ENCODE data around the gene FLNA. TPM values are rescaled to one million over a fixed set of nuclear protein-coding genes. Genes with fewer than 3 reads are reported as not detected.

The FLNA gene
- total RNA-seq, 1 experiment from 2014 or later = 811 TPM

GRCh38 chrX:154365052-154365600 lies 9.3 kb downstream of the FLNA start:
- no peak for DNase-seq (ENCODE audit: low spot score)
- in situ Hi-C loops (cut with HindIII; ENCODE audit: low sequenced_read_pairs) = no loop called here

- in situ Hi-C loops (cut with HindIII; ENCODE audit: low sequenced_read_pairs) = no loop called here
- DNase-seq (ENCODE audit: low spot score) = no peak
These were observed 10.6 kb downstream of the FLNA start for GRCh38 chrX:154363706-154364439.

- in situ Hi-C loops (cut with HindIII; ENCODE audit: low sequenced_read_pairs) = no loop called here
- DNase-seq (ENCODE audit: low spot score) = no peak
These were observed 12.2 kb downstream of the FLNA start for GRCh38 chrX:154362085-154362742.

- in situ Hi-C loops (cut with HindIII; ENCODE audit: low sequenced_read_pairs) = no loop called here
These were observed 14.2 kb downstream of the FLNA start for GRCh38 chrX:154360155-154360713.

GRCh38 chrX:154359362-154360154 lies 14.9 kb downstream of the FLNA start:
- in situ Hi-C loops (cut with HindIII; ENCODE audit: low sequenced_read_pairs) = no loop called here

More at GRCh38 chrX:154360155-154360713, 14.2 kb downstream of the FLNA start:
- no peak for DNase-seq (ENCODE audit: low spot score)

GRCh38 chrX:154358829-154359228 lies 15.6 kb downstream of the FLNA start:
- in situ Hi-C loops (cut with HindIII; ENCODE audit: low sequenced_read_pairs) = no loop called here

More at GRCh38 chrX:154359362-154360154, 14.9 kb downstream of the FLNA start:
- DNase-seq (ENCODE audit: low spot score) = no peak

GRCh38 chrX:154358011-154358410 lies 16.4 kb downstream of the FLNA start:
- in situ Hi-C loops (cut with HindIII; ENCODE audit: low sequenced_read_pairs) = no loop called here
- DNase-seq (ENCODE audit: low spot score) = no peak

More at GRCh38 chrX:154358829-154359228, 15.6 kb downstream of the FLNA start:
- no peak for DNase-seq (ENCODE audit: low spot score)

GRCh38 chrX:154357205-154357604 lies 17.2 kb downstream of the FLNA start:
- in situ Hi-C loops (cut with HindIII; ENCODE audit: low sequenced_read_pairs) = no loop called here
- no peak for DNase-seq (ENCODE audit: low spot score)

GRCh38 chrX:154356596-154356995 lies 17.8 kb downstream of the FLNA start:
- DNase-seq (ENCODE audit: low spot score) = no peak
- in situ Hi-C loops (cut with HindIII; ENCODE audit: low sequenced_read_pairs) = no loop called here

GRCh38 chrX:154355776-154356140 lies 18.7 kb downstream of the FLNA start:
- in situ Hi-C loops (cut with HindIII; ENCODE audit: low sequenced_read_pairs) = no loop called here
- no peak for DNase-seq (ENCODE audit: low spot score)

- in situ Hi-C loops (cut with HindIII; ENCODE audit: low sequenced_read_pairs) = no loop called here
- DNase-seq (ENCODE audit: low spot score) = no peak
These were observed 19.2 kb downstream of the FLNA start for GRCh38 chrX:154355094-154355775.

- in situ Hi-C loops (cut with HindIII; ENCODE audit: low sequenced_read_pairs) = no loop called here
- no peak for DNase-seq (ENCODE audit: low spot score)
These were observed 19.9 kb downstream of the FLNA start for GRCh38 chrX:154354516-154354915.

GRCh38 chrX:154354013-154354412 lies 20.4 kb downstream of the FLNA start:
- no peak for DNase-seq (ENCODE audit: low spot score)
- in situ Hi-C loops (cut with HindIII; ENCODE audit: low sequenced_read_pairs) = no loop called here

- no peak for DNase-seq (ENCODE audit: low spot score)
- in situ Hi-C loops (cut with HindIII; ENCODE audit: low sequenced_read_pairs) = no loop called here
These were observed 21.1 kb downstream of the FLNA start for GRCh38 chrX:154353172-154353843.

- DNase-seq (ENCODE audit: low spot score) = no peak
- in situ Hi-C loops (cut with HindIII; ENCODE audit: low sequenced_read_pairs) = no loop called here
These were observed 22.0 kb downstream of the FLNA start for GRCh38 chrX:154352466-154352865.

GRCh38 chrX:154352012-154352401 lies 22.4 kb downstream of the FLNA start:
- in situ Hi-C loops (cut with HindIII; ENCODE audit: low sequenced_read_pairs) = no loop called here
- DNase-seq (ENCODE audit: low spot score) = no peak

GRCh38 chrX:154351183-154352011 lies 23.0 kb downstream of the FLNA start:
- in situ Hi-C loops (cut with HindIII; ENCODE audit: low sequenced_read_pairs) = no loop called here
- no peak for DNase-seq (ENCODE audit: low spot score)

Data from G401 (cell line).